Gastroesophageal sphincter (tissue), 3 donors: ENCODE measurements around the gene SSB.

Experiments used
- CTCF ChIP-seq, 4 experiments: fragments of 200-600 bp in 2 of 4; fragments of 450-650 bp in 2 of 4; sonication (generic) in 1 of 4; IDR thresholded peaks; one replicate each; pipeline ENCODE4 v1.5.1; 2017 to 2019; ENCODE audit warnings: antibody characterized with exemption in 4 of 4, mild to moderate bottlenecking in 2 of 4, moderate library complexity in 2 of 4
- EP300 ChIP-seq: sonication (generic); formaldehyde crosslinking; IDR thresholded peaks from one replicate; pipeline ENCODE4 v1.6.1; 2017; ENCODE audit warnings: antibody characterized with exemption, mild to moderate bottlenecking
- POLR2A ChIP-seq, 2 donors: fragments of 450-650 bp; IDR thresholded peaks; one replicate each; pipeline ENCODE4 v1.6.1; 2017; ENCODE audit warnings: antibody characterized with exemption in 2 of 2, mild to moderate bottlenecking in 2 of 2, moderate library complexity in 1 of 2
- POLR2AphosphoS5 ChIP-seq: sonication (generic); formaldehyde crosslinking; IDR thresholded peaks from one replicate; pipeline ENCODE4 v1.6.1; 2017; ENCODE audit warnings: antibody characterized with exemption

DNA sequence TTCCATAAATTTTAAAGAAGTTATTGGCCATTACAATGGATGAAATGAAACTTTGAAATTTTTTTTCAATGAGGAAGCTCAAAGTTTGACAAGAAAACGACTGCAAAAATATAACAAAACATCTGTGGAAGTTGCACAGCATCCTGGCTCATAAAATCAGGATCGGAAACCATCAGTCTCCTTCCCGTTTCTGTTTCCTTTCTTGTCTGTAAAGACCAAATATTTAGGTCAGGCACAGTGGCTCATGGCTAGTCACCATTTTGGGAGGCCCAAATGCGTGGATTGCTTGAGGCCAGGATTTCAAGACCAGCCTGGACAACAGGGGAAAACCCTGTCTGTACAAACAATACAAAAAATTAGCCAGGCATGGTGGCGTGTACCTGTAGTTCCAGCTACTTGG lies 27.6 kb upstream of the SSB start:
- TF ChIP-seq CTCF (IDR thresholded peaks at IDR 0.05), result no peak
- no peak for TF ChIP-seq POLR2AphosphoS5
- TF ChIP-seq POLR2A (IDR thresholded peaks at IDR 0.05), result no peak
- TF ChIP-seq EP300, result no peak
